Common myeloid progenitor, CD34-positive (primary cell): ENCODE measurements around the gene CCDC107.

Source experiments
- CTCF ChIA-PET: fragments of 350-600 bp; sonication (Branson Sonifier 250); formaldehyde crosslinking; loops from one replicate; lab custom pipeline; 2021; ENCODE audit warnings: antibody characterized with exemption; lab: Charles Lee
- POLR2A ChIA-PET: fragments of 350-600 bp; sonication (Branson Sonifier 250); formaldehyde crosslinking; loops from one replicate; lab custom pipeline; 2021; ENCODE audit warnings: antibody characterized with exemption; lab: Charles Lee
- DNase-seq, 3 donors: peaks; one replicate each; pipeline versions ENCODE4 v3.0.0 to v3.0.0-alpha.2; 2013
- H3K27ac ChIP-seq, 2 experiments: 1 replicate in 1 of 2; 2 replicates in 1 of 2; pipeline ENCODE4 v1.7.0; 2013; ENCODE audit warnings: inconsistent platforms in 2 of 2, low read length in 2 of 2, mild to moderate bottlenecking in 2 of 2, low read depth in 1 of 2, moderate library complexity in 1 of 2; ENCODE audit not compliant: severe bottlenecking in 2 of 2, insufficient read depth in 1 of 2, poor library complexity in 1 of 2
- H3K27me3 ChIP-seq, 5 experiments: replicated peaks in 2 of 5; 1 replicate in 3 of 5; 2 replicates in 2 of 5; pipeline versions ENCODE4 v1.6.1 to v1.7.0; 2013; ENCODE audit warnings: low read length in 4 of 5, mild to moderate bottlenecking in 2 of 5, moderate library complexity in 2 of 5, inconsistent platforms in 1 of 5; ENCODE audit not compliant: insufficient read depth in 5 of 5, control insufficient read depth in 4 of 5
- H3K36me3 ChIP-seq, 4 experiments: 1 replicate in 2 of 4; 2 replicates in 2 of 4; pipeline versions ENCODE4 v1.6.1 to v1.7.0; 2013; ENCODE audit warnings: low read length in 3 of 4, control low read depth in 1 of 4, mild to moderate bottlenecking in 1 of 4; ENCODE audit not compliant: control insufficient read depth in 4 of 4, insufficient read depth in 4 of 4
- H3K4me1 ChIP-seq, 4 experiments: 1 replicate in 3 of 4; 2 replicates in 1 of 4; pipeline versions ENCODE4 v1.6.1 to v1.7.1; 2013; ENCODE audit warnings: low read length in 3 of 4, mild to moderate bottlenecking in 3 of 4, control low read depth in 1 of 4, inconsistent platforms in 1 of 4, moderate library complexity in 1 of 4; ENCODE audit not compliant: control insufficient read depth in 4 of 4, insufficient read depth in 4 of 4; ENCODE audit errors: control extremely low read depth in 1 of 4
- H3K4me3 ChIP-seq, 7 experiments: 1 replicate in 4 of 7; 2 replicates in 3 of 7; pipeline versions ENCODE4 v1.5.1 to v1.7.0; 2013; ENCODE audit warnings: mild to moderate bottlenecking in 7 of 7, low read length in 6 of 7, moderate library complexity in 6 of 7, inconsistent platforms in 2 of 7, low read depth in 2 of 7, control low read depth in 1 of 7; ENCODE audit not compliant: insufficient read depth in 4 of 7, control insufficient read depth in 1 of 7; ENCODE audit errors: extremely low read depth in 1 of 7
- H3K9me3 ChIP-seq, 5 experiments: 1 replicate in 4 of 5; 2 replicates in 1 of 5; pipeline versions ENCODE4 v1.6.1 to v1.7.1; 2013; ENCODE audit warnings: low read length in 4 of 5, mild to moderate bottlenecking in 2 of 5, inconsistent platforms in 1 of 5, low read depth in 1 of 5, moderate library complexity in 1 of 5; ENCODE audit not compliant: control insufficient read depth in 4 of 5, insufficient read depth in 2 of 5; ENCODE audit errors: control extremely low read depth in 1 of 5
- WGBS: methylation state at CpG from one replicate; pipeline ENCODE4 v1.1.5; 2013; ENCODE audit not compliant: insufficient coverage; 5-methylcytosine and 5-hydroxymethylcytosine counted together

The CCDC107 gene

GRCh38 chr9:35665471-35665818, 7.4 kb downstream of the CCDC107 start:
- 8% methylated on average over 2 of the region's 5 CpGs for WGBS
- H3K9me3 ChIP-seq: no peaks in the 10 kb centered on the region
- ChIA-PET CTCF (interaction anchor here (1.1 to 12.8 kb wide), 8 partner anchors 11 to 161 kb away, joined by 3 to 117 read pairs (median 10); partner anchors contain the start of gene CD72), POLR2A (no interaction called here)
- H3K36me3 ChIP-seq: peaks cover 0 to 18% (median 3%) of the 10 kb centered on the region in 4 experiments
- H3K27ac ChIP-seq: peak overlapping the region in 1 of 2 experiments; percentile 70
- peak overlapping the region; percentile 64 to 88 (median 81) for H3K4me3 ChIP-seq
- H3K4me1 ChIP-seq: peaks cover 12 to 52% (median 36%) of the 10 kb centered on the region in 4 experiments
- no peak for DNase-seq
- H3K27me3 ChIP-seq: no peaks in the 10 kb centered on the region

- H3K27me3 ChIP-seq: no peaks in the 10 kb centered on the region
- H3K4me1 ChIP-seq: peaks cover 11 to 46% (median 36%) of the 10 kb centered on the region in 4 experiments
- no CpG with 5 or more reads among the region's 1 CpG for WGBS
- H3K4me3 ChIP-seq: peak overlapping the region in 1 of 7 experiments; percentile 88
- no peak overlapping the region for H3K27ac ChIP-seq
- no peak for DNase-seq
- POLR2A ChIA-PET: interaction anchor here (0.7 kb wide), 1 partner anchor 8 kb away, joined by 3 read pairs; the partner anchor contains the start of genes CCDC107 and RMRP
- H3K36me3 ChIP-seq: peaks cover 0 to 12% (median 0%) of the 10 kb centered on the region in 4 experiments
- H3K9me3 ChIP-seq: no peaks in the 10 kb centered on the region
- CTCF ChIA-PET: interaction anchor here (1.2 to 12.8 kb wide), 5 partner anchors 10 to 160 kb away, joined by 3 to 117 read pairs (median 16); no protein-coding TSS in a partner anchor
Measured at GRCh38 chr9:35666045-35666444, 8.0 kb downstream of the CCDC107 start.

GRCh38 chr9:35666549-35666948, 8.5 kb downstream of the CCDC107 start:
- 100% methylated on average over 3 of the region's 5 CpGs for WGBS
- peaks cover 10 to 41% (median 32%) of the 10 kb centered on the region in 4 experiments for H3K4me1 ChIP-seq
- CTCF ChIA-PET: interaction anchor here (1.2 to 12.8 kb wide), 4 partner anchors 10 to 159 kb away, joined by 3 to 117 read pairs (median 24); no protein-coding TSS in a partner anchor
- H3K9me3 ChIP-seq: no peaks in the 10 kb centered on the region
- H3K36me3 ChIP-seq: peaks cover 0 to 10% (median 0%) of the 10 kb centered on the region in 4 experiments
- POLR2A ChIA-PET: interaction anchor here (0.7 kb wide), 1 partner anchor 9 kb away, joined by 3 read pairs; the partner anchor contains the start of genes CCDC107 and RMRP
- H3K4me3 ChIP-seq: no peak overlapping the region
- no peaks in the 10 kb centered on the region for H3K27me3 ChIP-seq
- no peak for DNase-seq
- no peak overlapping the region for H3K27ac ChIP-seq

- Histone ChIP-seq H3K36me3 (peaks cover 0 to 2% (median 0%) of the 10 kb centered on the region in 4 experiments), H3K4me3 (no peak overlapping the region), H3K27me3 (no peaks in the 10 kb centered on the region), H3K9me3 (no peaks in the 10 kb centered on the region), H3K4me1 (peaks cover 7 to 27% (median 19%) of the 10 kb centered on the region in 4 experiments), H3K27ac (no peak overlapping the region)
- POLR2A ChIA-PET: no interaction called here
- CTCF ChIA-PET: no interaction called here
- no peak for DNase-seq
- 100% methylated on average over 3 of the region's 3 CpGs for WGBS
Measured at GRCh38 chr9:35667939-35668338, 9.8 kb downstream of the CCDC107 start.

GRCh38 chr9:35669331-35670145, 11.4 kb downstream of the CCDC107 start:
- CTCF ChIA-PET: interaction anchor here (1.0 to 3.3 kb wide), 7 partner anchors 8 to 57 kb away, joined by 3 to 22 read pairs (median 9); partner anchors contain the start of genes CCDC107 and RMRP
- no peaks in the 10 kb centered on the region for H3K36me3 ChIP-seq
- H3K9me3 ChIP-seq: no peaks in the 10 kb centered on the region
- H3K4me3 ChIP-seq: no peak overlapping the region
- no peak for DNase-seq
- no peak overlapping the region for H3K27ac ChIP-seq
- peaks cover 7 to 17% (median 12%) of the 10 kb centered on the region in 4 experiments for H3K4me1 ChIP-seq
- POLR2A ChIA-PET: no interaction called here
- 80% methylated on average over 4 of the region's 6 CpGs for WGBS
- H3K27me3 ChIP-seq: peaks cover 0 to 4% (median 0%) of the 10 kb centered on the region in 5 experiments

- POLR2A ChIA-PET: no interaction called here
- DNase-seq: no peak
- 98% methylated on average over 5 of the region's 10 CpGs for WGBS
- H3K4me1 ChIP-seq: peaks cover 0 to 12% (median 8%) of the 10 kb centered on the region in 4 experiments
- H3K36me3 ChIP-seq: no peaks in the 10 kb centered on the region
- H3K27ac ChIP-seq: no peak within 1 kb of the TSS
- H3K9me3 ChIP-seq: no peaks in the 10 kb centered on the region
- peaks cover 0 to 4% (median 0%) of the 10 kb centered on the region in 5 experiments for H3K27me3 ChIP-seq
- CTCF ChIA-PET: interaction anchor here (0.7 to 4.7 kb wide), 6 partner anchors 10 to 48 kb away, joined by 3 to 27 read pairs (median 4); no protein-coding TSS in a partner anchor
- no peak within 1 kb of the TSS for H3K4me3 ChIP-seq
Measured at GRCh38 chr9:35673132-35674024, 15.3 kb downstream of the CCDC107 start, which contains the start of gene CA9. TSS of gene CA9 (plus strand) at chr9:35673928. CDS start at chr9:35673960, 32 bp downstream.
